ENCODE measurements around the gene HOXC9.

DNA sequence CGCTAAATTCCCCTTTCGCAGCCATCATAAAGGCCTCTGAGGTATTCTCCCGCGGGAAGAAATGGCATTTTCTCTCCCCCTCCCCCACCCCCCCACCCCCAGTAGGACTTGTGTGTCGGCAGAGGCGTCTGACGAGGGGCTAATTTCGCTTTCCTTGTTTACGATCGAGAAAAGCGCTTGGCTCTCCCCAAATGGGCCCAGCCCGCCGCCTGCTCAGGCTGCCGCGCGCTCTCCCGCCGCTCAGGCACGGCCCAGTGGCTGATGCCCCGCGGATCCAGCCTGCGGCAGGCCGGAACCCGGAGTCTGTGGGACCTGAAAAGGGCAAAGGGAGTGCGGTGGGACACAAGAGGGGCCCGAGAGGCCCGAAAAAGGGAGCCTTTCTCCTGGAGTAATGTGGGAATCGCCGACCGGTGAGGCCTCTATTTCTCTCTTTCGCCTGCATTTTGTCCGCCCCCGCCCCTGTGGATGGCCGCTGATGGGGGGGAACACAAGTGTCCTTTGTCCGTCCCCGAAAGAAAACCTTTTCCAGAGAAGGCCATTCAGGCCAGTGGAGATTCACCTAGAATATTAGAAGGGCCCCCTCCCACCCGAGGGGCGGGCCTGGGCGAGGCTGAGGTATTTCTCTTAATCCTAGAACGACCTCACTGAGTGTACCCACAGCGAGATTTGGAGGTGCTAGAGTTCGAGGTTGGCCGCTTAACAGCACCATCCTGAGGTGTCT lies 19.3 kb downstream of the HOXC9 start:
- TF ChIP-seq, protein P1, sequence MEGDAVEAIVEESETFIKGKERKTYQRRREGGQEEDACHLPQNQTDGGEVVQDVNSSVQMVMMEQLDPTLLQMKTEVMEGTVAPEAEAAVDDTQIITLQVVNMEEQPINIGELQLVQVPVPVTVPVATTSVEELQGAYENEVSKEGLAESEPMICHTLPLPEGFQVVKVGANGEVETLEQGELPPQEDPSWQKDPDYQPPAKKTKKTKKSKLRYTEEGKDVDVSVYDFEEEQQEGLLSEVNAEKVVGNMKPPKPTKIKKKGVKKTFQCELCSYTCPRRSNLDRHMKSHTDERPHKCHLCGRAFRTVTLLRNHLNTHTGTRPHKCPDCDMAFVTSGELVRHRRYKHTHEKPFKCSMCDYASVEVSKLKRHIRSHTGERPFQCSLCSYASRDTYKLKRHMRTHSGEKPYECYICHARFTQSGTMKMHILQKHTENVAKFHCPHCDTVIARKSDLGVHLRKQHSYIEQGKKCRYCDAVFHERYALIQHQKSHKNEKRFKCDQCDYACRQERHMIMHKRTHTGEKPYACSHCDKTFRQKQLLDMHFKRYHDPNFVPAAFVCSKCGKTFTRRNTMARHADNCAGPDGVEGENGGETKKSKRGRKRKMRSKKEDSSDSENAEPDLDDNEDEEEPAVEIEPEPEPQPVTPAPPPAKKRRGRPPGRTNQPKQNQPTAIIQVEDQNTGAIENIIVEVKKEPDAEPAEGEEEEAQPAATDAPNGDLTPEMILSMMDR (IDR thresholded peaks at IDR 0.05): no peak
- TF ChIP-seq ETV6 (CRISPR knock-in tag; IDR thresholded peaks at IDR 0.05): no peak
- TF ChIP-seq, protein P2, sequence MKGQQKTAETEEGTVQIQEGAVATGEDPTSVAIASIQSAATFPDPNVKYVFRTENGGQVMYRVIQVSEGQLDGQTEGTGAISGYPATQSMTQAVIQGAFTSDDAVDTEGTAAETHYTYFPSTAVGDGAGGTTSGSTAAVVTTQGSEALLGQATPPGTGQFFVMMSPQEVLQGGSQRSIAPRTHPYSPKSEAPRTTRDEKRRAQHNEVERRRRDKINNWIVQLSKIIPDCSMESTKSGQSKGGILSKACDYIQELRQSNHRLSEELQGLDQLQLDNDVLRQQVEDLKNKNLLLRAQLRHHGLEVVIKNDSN (CRISPR knock-in tag; IDR thresholded peaks at IDR 0.05): no peak

Measured in WTC11 (cell line).